ENCODE data around the gene PCSK4. TPM values are rescaled to one million over a fixed set of nuclear protein-coding genes. Genes with fewer than 3 reads are reported as not detected.

Gene PCSK4
- total RNA-seq, 1 experiment from 2014 or later, result 11.1 TPM

DNA sequence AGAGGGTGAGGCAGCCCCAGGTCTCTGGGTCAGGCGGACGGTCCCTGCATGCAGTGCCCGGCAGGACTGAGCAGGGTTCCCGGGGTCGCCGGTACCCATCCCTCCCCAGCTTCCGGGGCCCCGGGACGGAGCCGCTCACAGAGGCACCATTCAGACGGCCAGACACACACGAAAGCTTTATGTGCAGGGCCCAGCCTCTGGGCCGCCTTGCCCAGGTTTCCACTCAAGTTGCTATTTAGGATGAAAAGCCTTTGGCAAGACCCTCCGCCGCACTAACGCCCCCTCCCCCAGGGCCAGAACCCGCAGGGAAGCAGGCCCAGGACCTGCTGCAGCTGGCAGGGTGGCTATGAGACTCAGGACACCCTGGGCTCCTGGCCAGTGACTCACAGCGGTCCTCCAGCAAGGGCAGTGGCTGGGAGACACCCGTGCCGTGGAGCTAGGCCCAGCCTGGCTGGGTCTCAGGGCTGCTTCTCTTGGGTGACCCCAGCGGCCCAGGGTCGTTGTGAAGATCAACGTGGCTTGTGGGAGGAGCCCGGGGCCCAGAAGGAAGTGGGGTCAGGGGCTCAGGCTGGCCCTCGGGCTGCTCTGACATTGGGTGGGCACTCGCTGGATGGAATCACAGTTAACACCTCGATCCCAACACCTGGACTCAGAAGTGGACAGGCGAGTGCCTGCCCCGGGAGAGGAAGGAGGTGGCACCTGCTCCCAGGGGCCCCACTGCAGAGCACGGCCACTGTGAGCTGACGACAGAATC is 16.0 kb downstream of the PCSK4 start:
- intact Hi-C loops (cut with micrococcal nuclease), result no loop called here
- Histone ChIP-seq H3K4me3 (replicated peaks in 1 of 2; ENCODE audit: low read depth in 1 of 2, low read length in 2 of 2) (no peak overlapping the region), H3K9ac (ENCODE audit: low read length) (no peak overlapping the region), H4K20me1 (ENCODE audit: insufficient read depth) (no peaks in the 10 kb centered on the region), H3K4me1 (ENCODE audit: control insufficient read depth in 1 of 2, insufficient read depth in 2 of 2, low read length in 2 of 2) (peaks cover 23 to 43% of the 10 kb centered on the region in 2 experiments), H3K4me2 (ENCODE audit: low read length) (no peak overlapping the region), H3K9me3 (ENCODE audit: control insufficient read depth in 1 of 2, insufficient read depth in 1 of 2, low read depth in 1 of 2, low read length in 2 of 2) (no peaks in the 10 kb centered on the region), H3K27ac (ENCODE audit: low read depth, low read length) (peak overlapping the region; percentile 14; the same call in 1 of the 2 replicates), H2AFZ (ENCODE audit: low read depth, low read length, poor library complexity, severe bottlenecking) (no peak overlapping the region), H3K27me3 (ENCODE audit: insufficient read depth, low read length) (no peaks in the 10 kb centered on the region), H3K79me2 (ENCODE audit: insufficient read depth, low read length) (peaks cover 34% of the 10 kb centered on the region), H3K9me2 (ENCODE audit: insufficient read depth) (no peaks in the 10 kb centered on the region), H3K36me3 (ENCODE audit: control insufficient read depth in 1 of 2, insufficient read depth in 2 of 2, low read length in 2 of 2) (peaks cover 3 to 5% of the 10 kb centered on the region in 2 experiments; a peak in 2 of 4 replicates)
- ChIA-PET CTCF (no interaction called here), POLR2A (interaction anchor here (1.7 kb wide), 1 partner anchor 18 kb away, joined by 5 read pairs; no protein-coding TSS in a partner anchor), RAD21 (ENCODE audit: low non-redundant PET in 1 of 2, low total read pairs in 2 of 2, uncharacterized antibody in 2 of 2, unreplicated experiment in 2 of 2) (no interaction called here)
- no peak for DNase-seq (ENCODE audit: low read depth, low spot score)
- no TSS peak for BruUV-seq (replicated peaks)
- no peak for TF ChIP-seq EZH2phosphoT487 (IDR thresholded peaks at IDR 0.05; ENCODE audit: borderline replicate concordance)
- no peak for TF ChIP-seq ELF1 (IDR thresholded peaks at IDR 0.05; ENCODE audit: borderline replicate concordance, low read depth)
- TF ChIP-seq RAD21 (IDR thresholded peaks at IDR 0.05; ENCODE audit: low read depth), result no peak
- TF ChIP-seq, protein P1, sequence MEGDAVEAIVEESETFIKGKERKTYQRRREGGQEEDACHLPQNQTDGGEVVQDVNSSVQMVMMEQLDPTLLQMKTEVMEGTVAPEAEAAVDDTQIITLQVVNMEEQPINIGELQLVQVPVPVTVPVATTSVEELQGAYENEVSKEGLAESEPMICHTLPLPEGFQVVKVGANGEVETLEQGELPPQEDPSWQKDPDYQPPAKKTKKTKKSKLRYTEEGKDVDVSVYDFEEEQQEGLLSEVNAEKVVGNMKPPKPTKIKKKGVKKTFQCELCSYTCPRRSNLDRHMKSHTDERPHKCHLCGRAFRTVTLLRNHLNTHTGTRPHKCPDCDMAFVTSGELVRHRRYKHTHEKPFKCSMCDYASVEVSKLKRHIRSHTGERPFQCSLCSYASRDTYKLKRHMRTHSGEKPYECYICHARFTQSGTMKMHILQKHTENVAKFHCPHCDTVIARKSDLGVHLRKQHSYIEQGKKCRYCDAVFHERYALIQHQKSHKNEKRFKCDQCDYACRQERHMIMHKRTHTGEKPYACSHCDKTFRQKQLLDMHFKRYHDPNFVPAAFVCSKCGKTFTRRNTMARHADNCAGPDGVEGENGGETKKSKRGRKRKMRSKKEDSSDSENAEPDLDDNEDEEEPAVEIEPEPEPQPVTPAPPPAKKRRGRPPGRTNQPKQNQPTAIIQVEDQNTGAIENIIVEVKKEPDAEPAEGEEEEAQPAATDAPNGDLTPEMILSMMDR (IDR thresholded peaks at IDR 0.05 in 2 of 3, conservative IDR thresholded peaks at IDR 0.05 in 1 of 3; ENCODE audit: borderline replicate concordance in 1 of 3, insufficient read depth in 1 of 3, low read depth in 2 of 3, low read length in 2 of 3), result no peak
- TF ChIP-seq EGR1 (IDR thresholded peaks at IDR 0.05; ENCODE audit: low read depth), result no peak
- TF ChIP-seq, protein P2, sequence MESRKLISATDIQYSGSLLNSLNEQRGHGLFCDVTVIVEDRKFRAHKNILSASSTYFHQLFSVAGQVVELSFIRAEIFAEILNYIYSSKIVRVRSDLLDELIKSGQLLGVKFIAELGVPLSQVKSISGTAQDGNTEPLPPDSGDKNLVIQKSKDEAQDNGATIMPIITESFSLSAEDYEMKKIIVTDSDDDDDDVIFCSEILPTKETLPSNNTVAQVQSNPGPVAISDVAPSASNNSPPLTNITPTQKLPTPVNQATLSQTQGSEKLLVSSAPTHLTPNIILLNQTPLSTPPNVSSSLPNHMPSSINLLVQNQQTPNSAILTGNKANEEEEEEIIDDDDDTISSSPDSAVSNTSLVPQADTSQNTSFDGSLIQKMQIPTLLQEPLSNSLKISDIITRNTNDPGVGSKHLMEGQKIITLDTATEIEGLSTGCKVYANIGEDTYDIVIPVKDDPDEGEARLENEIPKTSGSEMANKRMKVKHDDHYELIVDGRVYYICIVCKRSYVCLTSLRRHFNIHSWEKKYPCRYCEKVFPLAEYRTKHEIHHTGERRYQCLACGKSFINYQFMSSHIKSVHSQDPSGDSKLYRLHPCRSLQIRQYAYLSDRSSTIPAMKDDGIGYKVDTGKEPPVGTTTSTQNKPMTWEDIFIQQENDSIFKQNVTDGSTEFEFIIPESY (IDR thresholded peaks at IDR 0.05; ENCODE audit: extremely low read depth, insufficient replicate concordance, low read length), result no peak
- TF ChIP-seq EZH2 (IDR thresholded peaks at IDR 0.05), result no peak
- no peak for ATAC-seq
